Colon (tissue), 2 donors: ENCODE results near the gene MTX1.
"Not testable (repeated sequence)": the region's sequence is repeated elsewhere in the genome, so short reads cannot be mapped to it uniquely, and the experiment has no call there.

Source experiments
- FAIRE-seq: peaks from 2 replicates; lab custom pipeline; 2012; peaks lifted over from hg19 to GRCh38; lab: Jason Lieb, UNC
- donor health status: control.
- donor health status: control.

Gene MTX1, protein sequence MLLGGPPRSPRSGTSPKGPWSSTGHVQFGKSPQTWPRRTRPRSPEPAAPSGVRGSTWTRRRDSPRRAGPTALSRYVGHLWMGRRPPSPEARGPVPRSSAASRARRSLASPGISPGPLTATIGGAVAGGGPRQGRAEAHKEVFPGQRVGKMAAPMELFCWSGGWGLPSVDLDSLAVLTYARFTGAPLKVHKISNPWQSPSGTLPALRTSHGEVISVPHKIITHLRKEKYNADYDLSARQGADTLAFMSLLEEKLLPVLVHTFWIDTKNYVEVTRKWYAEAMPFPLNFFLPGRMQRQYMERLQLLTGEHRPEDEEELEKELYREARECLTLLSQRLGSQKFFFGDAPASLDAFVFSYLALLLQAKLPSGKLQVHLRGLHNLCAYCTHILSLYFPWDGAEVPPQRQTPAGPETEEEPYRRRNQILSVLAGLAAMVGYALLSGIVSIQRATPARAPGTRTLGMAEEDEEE

DNA sequence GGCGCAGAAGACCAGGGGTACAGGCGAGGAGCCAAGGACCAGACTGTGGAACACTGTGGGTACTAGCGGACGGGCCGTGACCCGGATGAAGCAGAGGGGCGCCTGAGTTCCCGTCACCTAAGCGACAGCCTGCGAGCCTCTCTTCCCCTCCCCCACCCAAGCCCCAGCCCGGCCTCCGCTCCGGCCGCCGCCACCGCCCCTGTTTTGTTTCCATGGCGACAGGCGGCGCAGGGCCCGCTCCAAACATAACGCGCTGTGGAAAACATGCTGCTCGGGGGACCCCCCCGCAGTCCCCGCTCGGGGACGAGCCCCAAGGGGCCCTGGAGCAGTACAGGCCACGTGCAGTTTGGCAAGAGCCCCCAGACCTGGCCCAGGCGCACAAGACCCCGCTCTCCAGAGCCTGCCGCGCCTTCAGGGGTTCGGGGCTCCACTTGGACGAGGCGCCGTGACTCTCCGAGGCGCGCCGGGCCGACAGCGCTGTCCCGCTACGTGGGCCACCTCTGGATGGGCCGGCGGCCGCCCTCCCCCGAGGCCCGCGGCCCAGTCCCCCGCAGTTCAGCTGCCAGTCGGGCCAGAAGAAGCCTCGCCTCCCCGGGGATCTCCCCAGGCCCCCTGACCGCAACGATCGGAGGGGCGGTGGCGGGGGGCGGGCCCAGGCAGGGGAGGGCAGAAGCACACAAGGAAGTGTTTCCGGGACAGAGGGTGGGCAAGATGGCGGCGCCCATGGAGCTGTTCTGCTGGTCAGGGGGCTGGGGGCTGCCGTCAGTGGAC lies at the start of gene MTX1:
MTX1 (plus strand) TSS at position 155 of the 771 bp plus-strand sequence; CDS start at position 265, 110 bp downstream.
- FAIRE-seq, result no peak

DNA sequence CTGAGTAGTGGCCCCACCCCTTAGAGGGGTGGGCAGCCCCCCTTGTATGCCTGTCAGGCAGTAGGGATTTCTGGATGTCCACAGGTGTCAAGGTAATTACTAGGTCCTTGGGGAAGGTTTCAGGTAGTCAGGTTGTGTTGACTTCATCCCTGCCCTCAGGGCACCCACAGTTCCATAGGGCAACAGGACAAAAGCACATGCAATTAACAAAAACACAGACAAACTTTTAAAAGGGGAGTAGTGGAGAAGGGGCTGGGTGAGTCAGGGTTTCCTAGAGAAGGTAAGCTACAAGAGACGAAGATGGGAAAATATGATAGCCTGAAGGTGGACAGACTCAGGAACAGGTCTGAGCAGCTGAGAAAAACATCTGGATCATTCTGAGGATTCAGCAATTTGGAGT lies 49.5 kb upstream of the MTX1 start:
- no peak for FAIRE-seq

DNA sequence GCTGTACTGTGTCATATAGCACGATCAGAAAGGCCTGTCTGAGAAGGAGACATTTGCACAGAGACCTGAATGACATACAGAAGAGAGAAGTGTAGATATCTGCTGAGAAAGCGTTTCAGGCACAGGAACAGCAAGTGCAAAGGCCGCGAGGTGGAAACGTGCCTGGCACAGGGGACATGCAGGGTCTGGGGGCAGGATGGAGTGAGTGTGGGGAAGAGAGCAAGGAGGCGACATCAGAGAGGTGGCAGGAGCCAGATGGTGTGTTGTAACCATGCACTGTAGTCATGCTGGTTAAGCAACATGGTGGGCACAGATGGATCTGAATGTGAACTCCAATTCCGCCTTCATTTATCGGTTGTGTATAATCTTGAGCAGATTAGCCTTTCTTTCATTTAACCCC lies 48.4 kb upstream of the MTX1 start:
- FAIRE-seq, result no peak

DNA sequence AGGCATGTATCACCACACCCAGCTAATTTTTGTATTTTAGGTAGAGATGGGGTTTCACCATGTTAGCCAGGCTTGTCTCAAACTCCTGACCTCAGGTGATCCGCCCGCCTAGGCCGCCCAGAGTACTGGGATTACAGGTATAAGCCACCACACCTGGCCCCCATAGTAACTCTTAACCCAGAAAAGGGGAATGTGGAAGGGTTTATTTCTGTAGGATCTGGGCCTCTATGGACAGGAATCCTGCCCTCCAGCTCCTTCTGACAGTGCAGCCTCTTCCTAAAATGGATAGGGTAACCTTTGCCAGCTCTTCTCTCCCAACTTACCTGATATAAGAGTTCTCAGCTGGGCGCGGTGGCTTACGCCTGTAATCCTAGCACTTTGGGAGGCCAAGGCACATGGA lies 45.9 kb upstream of the MTX1 start:
- FAIRE-seq, result not testable (repeated sequence)

DNA sequence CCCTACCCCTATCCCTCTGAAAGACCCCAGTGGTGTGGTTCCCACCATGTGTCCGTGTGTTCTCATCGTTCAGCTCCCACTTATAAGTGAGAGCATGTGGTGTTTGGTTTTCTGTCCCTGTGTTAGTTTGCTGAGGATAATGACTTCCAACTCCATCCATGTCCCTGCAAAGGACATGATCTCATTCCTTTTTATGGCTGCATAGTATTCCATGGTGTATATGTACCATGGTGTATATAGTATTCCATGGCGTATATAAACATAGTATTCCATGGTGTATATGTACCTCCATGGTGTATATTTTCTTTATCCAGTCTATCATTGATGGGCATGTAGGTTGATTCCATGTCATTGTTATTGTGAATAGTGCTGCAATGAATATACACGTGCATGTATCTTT lies 44.7 kb upstream of the MTX1 start:
- not testable (repeated sequence) for FAIRE-seq

DNA sequence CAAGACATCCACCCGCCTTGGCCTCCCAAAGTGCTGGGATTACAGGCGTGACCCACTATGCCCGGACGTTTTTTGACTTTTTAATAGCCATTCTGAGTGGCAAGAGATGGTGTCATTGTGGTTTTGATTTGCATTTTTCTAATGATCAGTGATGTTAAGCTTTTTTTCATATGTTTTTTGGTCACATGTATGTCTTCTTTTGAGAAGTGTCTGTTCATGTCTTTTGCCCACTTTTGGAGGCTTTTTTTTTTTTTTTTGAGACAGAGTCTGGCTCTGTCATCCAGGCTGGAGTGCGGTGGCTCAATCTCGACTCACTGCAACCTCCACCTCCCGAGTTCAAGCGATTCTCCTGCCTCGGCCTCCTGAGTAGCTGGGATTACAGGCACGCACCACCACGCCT lies 43.9 kb upstream of the MTX1 start:
- not testable (repeated sequence) for FAIRE-seq

DNA sequence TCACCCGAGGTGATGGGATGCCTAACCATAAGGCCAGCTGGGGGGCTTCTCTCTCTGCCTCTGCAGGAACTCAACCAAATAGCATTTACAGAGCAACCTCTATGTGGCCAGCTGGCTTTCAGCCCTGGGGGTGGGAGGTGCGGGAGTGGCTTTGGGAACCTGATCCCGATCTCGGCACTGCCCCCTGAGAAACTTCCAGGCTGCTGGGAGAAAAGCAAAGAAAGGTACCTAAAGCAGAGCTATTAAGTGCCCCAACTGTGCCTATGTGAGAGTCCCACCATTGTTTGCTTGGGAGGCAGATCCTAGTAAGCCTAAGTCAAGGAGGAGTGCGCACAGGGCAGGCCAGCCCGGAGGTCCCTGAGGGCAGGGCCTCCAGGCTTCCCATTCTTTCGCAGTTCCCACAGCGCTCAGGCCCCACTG lies 42.4 kb upstream of the MTX1 start:
- no peak for FAIRE-seq

DNA sequence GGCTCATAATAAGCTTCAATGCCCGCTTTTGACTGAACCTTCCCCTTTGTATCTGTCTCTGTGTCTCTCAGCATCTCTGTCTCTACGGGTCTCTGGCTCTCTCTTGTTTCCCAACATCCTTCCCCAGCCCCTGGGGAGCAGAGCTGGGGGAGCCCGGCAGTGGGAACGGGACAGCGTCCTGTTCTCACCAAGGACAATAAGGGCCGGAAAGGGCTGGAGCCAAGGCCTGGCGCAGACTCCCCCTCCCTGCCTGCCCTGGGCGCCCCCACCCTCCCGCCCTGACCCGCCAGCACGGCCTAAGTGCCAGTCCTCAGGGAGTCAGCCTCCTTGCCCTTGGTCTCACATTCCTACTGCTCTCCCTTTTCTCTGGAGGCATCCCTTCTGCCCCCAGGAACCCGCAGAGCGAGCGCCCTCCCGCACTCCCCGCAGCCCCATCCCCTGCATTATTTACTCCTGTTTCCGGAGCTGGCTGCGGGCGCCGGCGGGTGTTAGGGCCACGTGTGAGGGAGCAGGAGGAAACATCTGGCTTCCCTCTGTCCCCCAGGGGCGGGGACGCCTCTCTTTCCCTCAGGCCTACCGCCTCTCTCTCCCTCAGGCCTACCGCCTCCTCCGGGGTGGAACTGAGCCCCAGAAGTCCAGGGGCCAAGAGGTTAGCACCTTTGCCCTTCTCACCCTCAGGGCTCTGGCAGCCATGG lies 41.9 kb upstream of the MTX1 start:
- no peak for FAIRE-seq

DNA sequence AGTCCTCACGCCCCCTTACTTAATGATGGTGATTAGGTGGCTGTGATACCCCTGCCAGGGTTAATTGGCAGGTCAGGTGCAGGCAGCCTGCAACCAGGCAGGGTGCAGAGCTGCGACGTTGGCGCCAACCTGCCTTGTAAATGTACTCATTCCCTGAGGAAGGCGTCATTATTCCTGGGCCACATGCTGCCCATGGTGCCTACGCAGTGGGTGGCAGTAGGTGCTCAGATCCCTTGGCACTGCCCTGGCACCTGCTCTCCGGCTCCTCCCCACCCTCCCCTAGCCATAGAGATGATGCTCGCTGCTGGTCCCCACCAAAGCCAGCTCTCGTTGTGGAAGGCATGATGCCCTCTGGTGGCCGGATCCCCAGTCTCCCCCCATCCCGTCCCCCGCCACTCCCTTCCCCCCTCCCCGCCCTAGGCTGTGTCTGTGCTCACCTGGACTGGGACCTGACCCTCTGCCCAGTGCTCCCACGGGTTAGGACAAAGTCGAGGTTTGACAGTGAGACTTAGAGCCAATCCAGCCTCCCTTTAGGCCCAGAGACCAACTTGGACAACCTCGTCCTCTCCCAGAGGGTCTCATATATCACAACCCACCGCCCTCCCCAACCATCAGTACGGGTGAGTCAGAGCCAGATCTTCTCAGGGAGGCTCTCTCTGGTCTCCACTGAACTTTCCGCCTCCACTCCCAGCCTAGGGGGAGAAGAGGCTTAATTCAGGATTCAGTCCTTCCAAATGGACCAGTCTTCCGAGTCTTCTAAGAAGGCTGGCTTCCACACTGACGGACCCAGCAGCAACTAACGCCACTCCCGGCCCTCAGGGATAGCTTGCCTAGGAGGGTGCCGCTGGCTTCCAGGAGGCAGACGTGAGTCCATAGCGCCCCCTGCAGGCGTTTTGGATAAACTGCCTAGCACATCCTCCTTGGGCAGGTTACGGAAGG lies 41.1 kb upstream of the MTX1 start:
- FAIRE-seq, result no peak

DNA sequence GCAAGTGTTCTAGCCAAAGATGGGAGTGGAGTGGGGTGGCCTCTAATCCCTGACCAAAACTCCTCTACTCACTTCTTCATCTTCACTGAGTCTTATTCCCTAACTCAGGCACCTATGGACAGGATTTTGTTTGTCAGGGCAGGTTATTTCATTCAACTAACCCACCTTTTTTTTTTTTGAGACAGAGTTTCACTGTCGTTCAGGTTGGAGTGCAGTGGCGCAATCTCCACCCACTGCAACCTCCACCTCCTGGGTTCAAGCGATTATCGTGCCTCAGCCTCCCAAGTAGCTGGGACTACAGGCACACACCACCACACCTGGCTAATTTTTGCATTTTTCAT lies 40.4 kb upstream of the MTX1 start:
- not testable (repeated sequence) for FAIRE-seq

DNA sequence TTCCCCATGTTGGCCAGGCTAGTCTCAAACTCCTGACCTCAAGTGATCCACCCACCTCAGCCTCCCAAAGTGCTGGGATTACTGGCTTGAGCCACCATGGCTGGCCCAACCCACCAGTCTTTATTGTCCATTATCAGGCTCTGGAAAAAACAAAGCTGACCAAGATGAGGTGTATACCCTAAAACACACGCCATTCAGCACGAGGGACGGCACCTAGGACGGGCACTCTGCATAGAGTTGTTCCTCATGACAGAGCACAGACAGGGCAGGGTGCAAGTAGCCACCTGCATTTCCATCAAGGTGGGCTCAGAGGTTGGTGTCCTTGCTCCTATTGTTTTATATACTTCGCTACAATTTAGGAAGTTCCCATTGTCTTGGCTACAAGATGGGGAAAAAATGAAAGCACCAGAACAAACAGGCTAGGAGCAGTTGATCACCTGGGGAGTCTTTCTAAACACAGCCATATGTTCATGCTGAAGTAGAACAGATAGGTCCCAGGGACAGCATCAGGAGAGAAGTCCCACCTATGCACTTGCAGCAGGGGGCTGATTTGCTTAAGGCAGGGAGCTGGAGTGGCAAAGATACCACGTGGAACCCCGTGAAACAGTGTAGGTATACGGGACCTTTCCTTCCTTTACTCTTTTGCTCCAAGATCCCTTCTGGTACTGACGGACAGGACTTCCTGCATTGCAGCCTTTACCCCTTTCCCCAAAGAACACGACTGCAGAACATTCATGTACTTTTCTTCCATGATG lies 39.9 kb upstream of the MTX1 start:
- FAIRE-seq, result no peak

DNA sequence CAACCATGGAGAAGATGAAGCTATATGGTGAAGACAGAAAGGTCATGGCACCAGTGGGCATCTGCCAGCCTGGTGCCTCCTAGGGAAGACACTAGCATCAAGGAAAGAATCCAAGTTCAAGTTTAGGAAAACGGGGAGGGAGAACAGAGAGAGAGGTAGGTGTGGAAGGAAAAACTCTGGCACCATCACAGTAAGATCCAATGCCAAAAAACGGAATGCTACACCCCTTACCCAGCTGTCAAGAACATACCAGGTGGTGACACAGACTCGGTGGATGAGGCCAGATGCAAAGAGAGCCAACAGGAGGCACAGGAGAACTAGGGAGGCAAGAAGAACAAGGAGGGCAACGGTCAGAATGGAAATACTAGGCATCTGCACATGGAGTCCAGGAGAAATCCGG lies 39.0 kb upstream of the MTX1 start:
- no peak for FAIRE-seq

DNA sequence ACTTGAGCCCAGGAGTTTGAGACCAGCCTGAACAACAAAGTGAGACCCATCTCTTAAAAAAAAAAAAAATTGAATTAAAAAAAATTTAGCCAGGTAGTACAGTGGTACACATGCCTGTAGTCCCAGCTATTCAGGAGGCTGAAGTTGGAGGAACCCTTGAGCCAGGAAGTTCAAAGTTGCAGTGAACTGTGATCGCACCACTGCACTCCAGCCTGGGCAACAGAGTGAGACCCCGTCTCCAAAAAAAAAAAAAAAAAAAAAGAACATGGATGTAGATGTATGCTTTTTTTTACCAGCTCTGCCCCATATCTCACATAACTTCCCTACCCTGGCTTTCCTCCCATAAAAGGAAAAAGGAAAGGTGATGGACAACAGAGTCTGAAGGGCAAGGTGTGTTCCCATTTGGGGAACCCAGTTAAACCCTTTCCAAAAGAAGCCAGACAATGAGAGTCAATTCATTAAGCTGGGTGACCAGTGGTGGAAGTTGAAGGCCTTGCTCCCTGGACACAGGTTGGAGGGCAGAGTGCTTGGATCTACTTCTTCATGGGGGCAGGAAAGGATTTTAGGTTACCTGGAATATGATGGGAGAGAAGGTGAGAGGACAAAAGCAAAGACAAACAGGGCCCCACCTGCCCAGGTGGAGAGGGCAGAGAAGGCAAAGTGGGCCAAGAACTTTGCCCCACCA lies 38.3 kb upstream of the MTX1 start:
- FAIRE-seq, result no peak

DNA sequence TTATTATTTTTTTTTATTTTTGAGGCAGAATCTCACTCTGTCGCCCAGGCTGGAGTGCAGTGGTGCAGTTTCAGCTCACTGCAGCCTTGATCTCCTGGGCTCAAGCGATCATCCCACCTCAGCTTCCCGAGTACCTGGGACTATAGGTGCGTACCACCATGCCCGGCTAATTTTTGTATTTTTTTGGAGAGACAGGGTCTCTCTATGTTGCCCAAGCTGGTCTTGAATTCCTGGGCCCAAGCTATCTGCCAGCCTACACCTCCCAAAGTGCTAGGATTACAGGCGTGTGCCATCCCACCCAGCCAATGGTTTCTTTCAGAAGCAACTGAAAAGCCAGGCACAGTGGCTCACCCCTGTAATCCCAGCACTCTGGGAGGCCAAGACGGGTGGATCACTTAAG lies 37.7 kb upstream of the MTX1 start:
- no peak for FAIRE-seq

DNA sequence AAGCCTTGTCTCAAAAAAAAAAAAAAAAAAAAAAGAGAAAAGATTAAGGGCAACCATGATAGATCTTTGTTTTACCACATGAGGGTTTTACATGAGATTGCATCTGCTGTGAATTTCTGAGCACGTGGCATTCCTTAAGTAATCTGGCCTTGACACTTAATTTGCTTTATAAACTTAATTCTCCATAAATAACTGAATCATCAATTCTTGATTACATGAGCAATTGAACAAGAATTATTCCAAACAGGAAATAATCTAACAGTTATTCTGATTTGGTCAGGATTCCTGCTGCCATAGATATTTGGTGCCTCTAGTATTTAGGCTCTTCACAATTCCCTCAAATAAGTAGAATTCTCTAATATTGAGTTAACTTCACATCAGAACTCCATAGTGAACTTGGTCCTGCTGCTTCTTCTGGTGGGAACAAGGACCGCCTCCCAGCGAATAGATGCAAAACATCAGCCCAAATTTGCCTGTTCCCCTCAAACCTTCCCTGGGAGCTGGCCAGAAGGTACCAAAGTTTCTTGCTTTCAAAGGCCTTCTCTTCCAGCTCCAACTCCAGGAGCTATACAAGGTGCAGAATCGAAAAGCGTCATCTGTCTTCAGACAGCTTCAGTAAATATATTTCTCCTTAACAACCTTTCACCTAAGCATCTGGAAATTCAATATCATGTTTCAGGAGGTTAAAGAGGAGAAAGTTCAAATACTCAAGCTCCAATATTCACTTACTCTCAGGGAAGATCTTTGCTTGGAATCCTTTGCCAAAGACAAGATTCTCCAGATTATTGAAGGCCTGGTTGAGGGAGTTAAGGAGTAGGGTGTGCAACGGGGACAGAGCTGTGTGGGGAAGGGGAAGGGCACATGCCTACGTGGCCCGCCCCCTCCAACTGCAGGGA lies 36.4 kb upstream of the MTX1 start:
- no peak for FAIRE-seq

DNA sequence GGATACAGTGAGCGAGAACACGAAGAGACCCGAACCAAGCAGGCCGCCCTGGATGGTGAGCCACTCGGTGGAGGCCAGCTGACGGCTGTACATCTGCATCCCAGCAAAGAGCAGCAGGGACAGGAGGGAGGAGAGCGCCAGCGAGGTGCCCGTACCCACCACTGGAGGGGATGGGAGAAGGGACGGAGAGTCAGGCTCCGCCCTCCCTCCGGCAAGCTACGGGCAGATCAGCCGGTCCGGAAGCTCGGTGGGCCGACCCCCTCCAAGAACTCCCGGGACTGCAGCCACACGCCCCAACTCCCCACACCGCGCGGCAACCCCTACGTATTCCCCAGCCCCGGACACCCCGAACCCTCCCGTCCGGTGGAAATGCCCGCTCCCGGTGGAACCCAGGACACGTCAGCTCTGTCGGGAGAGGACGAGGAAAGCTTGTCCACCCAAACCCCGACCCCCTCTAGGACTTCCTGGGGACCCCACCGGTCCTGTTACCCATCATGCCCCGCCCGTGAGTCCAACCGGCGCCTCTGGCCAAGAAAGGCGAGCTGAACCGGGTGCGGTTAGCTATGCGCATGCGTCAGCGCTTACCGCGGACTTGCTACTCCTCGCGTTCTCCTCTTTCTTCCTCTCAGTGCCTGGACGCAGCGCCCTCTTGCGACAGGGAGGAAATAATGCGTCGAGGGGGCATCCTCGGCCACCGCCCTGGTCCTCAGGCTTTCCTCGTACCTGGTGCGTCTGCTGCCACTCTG lies 35.6 kb upstream of the MTX1 start, which contains the start of gene KRTCAP2:
KRTCAP2 (minus strand) TSS at position 573 of the 746 bp plus-strand sequence; CDS start at position 493, 80 bp downstream.
- FAIRE-seq, result no peak

DNA sequence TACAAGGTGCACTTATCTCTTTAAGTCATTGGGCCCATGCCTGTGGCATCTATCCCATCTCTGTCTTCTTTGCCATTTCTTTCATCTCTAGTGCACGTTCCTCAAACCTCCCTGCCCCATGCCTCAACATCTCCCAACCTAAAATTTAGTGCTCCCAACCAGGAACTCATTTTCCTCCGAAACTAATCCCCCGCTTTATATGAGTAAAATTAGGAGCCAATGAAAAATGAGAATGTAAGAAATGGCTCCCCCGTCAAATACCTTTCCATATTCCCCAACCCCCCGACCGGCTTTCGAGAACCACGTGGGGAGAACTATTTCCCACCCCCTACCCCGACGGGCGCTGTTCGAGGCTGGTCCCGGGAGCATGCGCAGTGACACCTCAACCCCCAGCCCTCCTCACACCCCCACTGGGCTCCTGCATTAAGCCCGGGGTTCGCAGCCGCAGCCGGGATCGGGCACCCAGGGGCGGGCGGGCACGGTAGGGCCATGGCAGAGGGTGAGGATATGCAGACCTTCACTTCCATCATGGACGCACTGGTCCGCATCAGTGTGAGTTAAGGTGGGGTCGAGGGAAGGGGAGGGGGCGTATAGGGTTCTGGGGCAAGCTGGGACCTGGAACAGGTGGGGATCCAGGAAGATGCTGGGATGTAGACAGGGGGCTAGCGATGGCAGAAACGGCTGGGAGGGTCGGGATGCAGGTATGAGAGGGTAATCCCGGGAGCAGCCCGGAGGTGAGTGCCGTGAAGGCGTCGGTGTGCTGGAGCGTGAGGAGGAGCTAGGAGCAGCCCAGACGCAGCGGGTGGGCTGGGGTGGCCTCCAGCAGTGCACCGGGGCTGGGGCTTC lies 34.8 kb upstream of the MTX1 start, which contains the start of gene TRIM46:
TRIM46 (plus strand) TSS at position 372 of the 846 bp plus-strand sequence; CDS start at position 490, 118 bp downstream.
- FAIRE-seq, result no peak
